B cell (primary cell): ENCODE measurements around the gene ARHGAP42. TPM values are rescaled to one million over a fixed set of nuclear protein-coding genes. Genes with fewer than 3 reads are reported as not detected.

Source experiments
- ATAC-seq: fragments of 200-7000 bp; cut with Tn5 transposase; one replicate; pipeline ENCODE4 v1.10.0; 2021; ENCODE audit warnings: low read depth, mild to moderate bottlenecking, moderate number of reproducible peaks, moderate library complexity
- CTCF ChIA-PET: fragments of 350-600 bp; sonication (Branson Sonifier 250); formaldehyde crosslinking; loops from one replicate; lab custom pipeline; 2021; ENCODE audit warnings: antibody characterized with exemption, inconsistent platforms; lab: Charles Lee
- POLR2A ChIA-PET: fragments of 350-600 bp; sonication (Branson Sonifier 250); formaldehyde crosslinking; loops from one replicate; lab custom pipeline; 2021; ENCODE audit warnings: antibody characterized with exemption; lab: Charles Lee
- DNase-seq: peaks from one replicate; pipeline ENCODE4 v3.0.0; 2013
- H2AFZ ChIP-seq: 2 replicates; pipeline ENCODE4 v1.6.1; 2012; ENCODE audit warnings: mild to moderate bottlenecking, low read depth, low read length; ENCODE audit not compliant: insufficient read depth, poor library complexity, severe bottlenecking
- H3K27ac ChIP-seq, 2 donors: 1 replicate in 1 of 2; 2 replicates in 1 of 2; pipeline ENCODE4 v1.5.1; 2012 to 2013; ENCODE audit warnings: low read length in 2 of 2, mild to moderate bottlenecking in 2 of 2, moderate library complexity in 1 of 2
- H3K27me3 ChIP-seq, 4 experiments: fragments of 200-600 bp in 1 of 4; sonication (generic) in 1 of 4; replicated peaks in 1 of 4; 1 replicate in 2 of 4; 2 replicates in 2 of 4; pipeline versions ENCODE4 v1.6.1 to v1.7.0; 2013 to 2016; ENCODE audit warnings: low read length in 3 of 4, mild to moderate bottlenecking in 2 of 4, mixed read lengths in 1 of 4, moderate library complexity in 1 of 4; ENCODE audit not compliant: insufficient read depth in 4 of 4, control insufficient read depth in 3 of 4; ENCODE audit errors: control extremely low read depth in 1 of 4
- H3K36me3 ChIP-seq, 2 experiments: replicated peaks in 1 of 2; 1 replicate in 1 of 2; 2 replicates in 1 of 2; pipeline versions ENCODE4 v1.6.1 to v1.7.1; 2013; ENCODE audit warnings: low read length in 1 of 2; ENCODE audit not compliant: insufficient read depth in 2 of 2, control insufficient read depth in 1 of 2; ENCODE audit errors: control extremely low read depth in 1 of 2, extremely low read depth in 1 of 2
- H3K4me1 ChIP-seq, 2 donors: fragments of 200-600 bp in 1 of 2; sonication (generic) in 1 of 2; 1 replicate in 1 of 2; 2 replicates in 1 of 2; pipeline versions ENCODE4 v1.5.1 to v1.6.1; 2013 to 2017; ENCODE audit warnings: low read length in 2 of 2; ENCODE audit not compliant: control insufficient read depth in 2 of 2, insufficient read depth in 2 of 2
- H3K4me2 ChIP-seq: replicated peaks from 2 replicates; pipeline ENCODE3; 2012; ENCODE audit warnings: mild to moderate bottlenecking, low read depth, low read length; ENCODE audit not compliant: poor library complexity, severe bottlenecking
- H3K4me3 ChIP-seq, 5 experiments: fragments of 200-600 bp in 1 of 5; sonication (generic) in 1 of 5; 1 replicate in 3 of 5; 2 replicates in 2 of 5; pipeline versions ENCODE4 v1.5.1 to v1.7.0; 2011 to 2016; ENCODE audit warnings: low read length in 4 of 5, mild to moderate bottlenecking in 4 of 5, low read depth in 2 of 5, control low read depth in 1 of 5, moderate library complexity in 1 of 5; ENCODE audit not compliant: insufficient read depth in 1 of 5; ENCODE audit errors: control extremely low read depth in 1 of 5, extremely low read depth in 1 of 5
- H3K79me2 ChIP-seq: fragments of 200-600 bp; sonication (generic); one replicate; pipeline ENCODE4 v1.6.0; 2016; ENCODE audit warnings: low read length; ENCODE audit not compliant: control insufficient read depth, insufficient read depth
- H3K9ac ChIP-seq: fragments of 200-600 bp; sonication (generic); 2 replicates; pipeline ENCODE4 v1.6.1; 2017; ENCODE audit warnings: mild to moderate bottlenecking, low read length, moderate library complexity
- H3K9me3 ChIP-seq, 3 donors: one replicate each; pipeline versions ENCODE4 v1.6.1 to v1.7.1; 2013; ENCODE audit warnings: low read length in 2 of 3; ENCODE audit not compliant: control insufficient read depth in 2 of 3, insufficient read depth in 1 of 3; ENCODE audit errors: control extremely low read depth in 1 of 3
- H4K20me1 ChIP-seq: 2 replicates; pipeline ENCODE4 v1.6.0; 2012; ENCODE audit warnings: mild to moderate bottlenecking, low read length; ENCODE audit not compliant: insufficient read depth, control insufficient read depth, poor library complexity, severe bottlenecking
- H3K27ac Mint-ChIP-seq: one replicate; pipeline ENCODE4 v1.8.0; 2021; ENCODE audit warnings: mixed read lengths
- H3K27me3 Mint-ChIP-seq: one replicate; pipeline ENCODE4 v1.8.0; 2021; ENCODE audit warnings: mixed read lengths
- H3K4me1 Mint-ChIP-seq: one replicate; pipeline ENCODE4 v1.8.0; 2021; ENCODE audit warnings: mixed read lengths
- H3K4me3 Mint-ChIP-seq: one replicate; pipeline ENCODE4 v1.8.0; 2021; ENCODE audit warnings: mixed read lengths
- H3K9me3 Mint-ChIP-seq: one replicate; pipeline ENCODE4 v1.8.0; 2022; ENCODE audit warnings: mixed read lengths; ENCODE audit not compliant: insufficient read depth
- EZH2 ChIP-seq: IDR thresholded peaks from 2 replicates; pipeline ENCODE4 v1.6.1; 2012; ENCODE audit warnings: borderline replicate concordance, low read depth, mild to moderate bottlenecking, moderate library complexity, low read length; ENCODE audit not compliant: insufficient read depth, poor library complexity, severe bottlenecking
- WGBS: methylation state at CpG from one replicate; pipeline ENCODE4 v1.1.5; 2013; ENCODE audit warnings: missing lambda C conversion rate; ENCODE audit not compliant: insufficient coverage; 5-methylcytosine and 5-hydroxymethylcytosine counted together
- intact Hi-C: fragments of 100-400 bp; cut with micrococcal nuclease; formaldehyde crosslinking; loops from one replicate; pipeline ENCODE4 v1.10.0; 2022
- polyA plus RNA-seq: library from polyadenylated mRNA; depleted of rRNA; stranded (reverse); fragments of >200 nt; gene quantifications from 2 replicates; pipeline ENCODE4 v1.2.3, GENCODE V29; 2012
- total RNA-seq, 2 donors: library from RNA; stranded (reverse); fragments of 120-200 nt in 1 of 2; gene quantifications; 1 replicate in 1 of 2; 2 replicates in 1 of 2; pipeline versions ENCODE4 v1.2.3 to v1.2.4, GENCODE V29; 2013 to 2022
- TF ChIP-seq, protein P1 (sequence below): fragments of 200-600 bp; IDR thresholded peaks from one replicate; pipeline ENCODE4 v1.8.0; 2022; ENCODE audit warnings: antibody characterized with exemption, mild to moderate bottlenecking

ARHGAP42 gene
- total and polyA plus RNA-seq, 2 donors (not counting 1 experiment from before 2014, with no cell fraction given): 3.8 to 4.9 TPM

DNA sequence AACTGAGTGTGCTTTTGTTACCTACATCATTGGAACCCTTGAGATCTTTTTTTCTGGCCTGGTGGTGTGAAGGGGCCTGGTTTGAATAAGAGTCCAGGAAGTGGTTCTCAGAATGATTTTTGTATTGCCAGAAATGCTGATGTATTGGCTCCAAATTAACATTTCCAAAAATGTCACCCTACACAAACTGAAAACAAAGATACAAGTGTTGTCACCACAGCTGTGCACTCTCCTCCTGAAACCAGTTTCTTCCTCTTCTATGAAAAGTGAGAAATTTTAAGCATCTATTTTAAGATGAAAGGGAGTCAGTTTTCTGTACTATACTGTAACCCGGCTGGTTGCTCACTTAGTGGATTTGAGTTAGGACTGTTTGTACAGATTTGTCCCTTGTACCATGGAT, 223.7 kb downstream of the ARHGAP42 start:
- H2AFZ ChIP-seq: no peak overlapping the region
- no peak overlapping the region for H3K4me2 ChIP-seq
- peak overlapping the region in 1 of 2 donors; percentile 36 for H3K27ac ChIP-seq
- CTCF ChIA-PET: interaction anchor here (1.1 kb wide), 1 partner anchor 27 kb away, joined by 3 read pairs; no protein-coding TSS in a partner anchor
- WGBS: no CpG with 5 or more reads among the region's 1 CpG
- no peaks in the 10 kb centered on the region for H3K27me3 Mint-ChIP-seq
- intact Hi-C loops: no loop called here
- DNase-seq: peak; percentile 17
- ATAC-seq: peak; percentile 28
- POLR2A ChIA-PET: no interaction called here
- no peaks in the 10 kb centered on the region for H3K9me3 Mint-ChIP-seq
- no peak overlapping the region for H3K9ac ChIP-seq
- no peaks in the 10 kb centered on the region for H3K36me3 ChIP-seq
- H4K20me1 ChIP-seq: no peaks in the 10 kb centered on the region
- no peaks in the 10 kb centered on the region for H3K79me2 ChIP-seq
- no peak overlapping the region for H3K4me3 ChIP-seq
- no peak for TF ChIP-seq EZH2
- TF ChIP-seq, protein P1, sequence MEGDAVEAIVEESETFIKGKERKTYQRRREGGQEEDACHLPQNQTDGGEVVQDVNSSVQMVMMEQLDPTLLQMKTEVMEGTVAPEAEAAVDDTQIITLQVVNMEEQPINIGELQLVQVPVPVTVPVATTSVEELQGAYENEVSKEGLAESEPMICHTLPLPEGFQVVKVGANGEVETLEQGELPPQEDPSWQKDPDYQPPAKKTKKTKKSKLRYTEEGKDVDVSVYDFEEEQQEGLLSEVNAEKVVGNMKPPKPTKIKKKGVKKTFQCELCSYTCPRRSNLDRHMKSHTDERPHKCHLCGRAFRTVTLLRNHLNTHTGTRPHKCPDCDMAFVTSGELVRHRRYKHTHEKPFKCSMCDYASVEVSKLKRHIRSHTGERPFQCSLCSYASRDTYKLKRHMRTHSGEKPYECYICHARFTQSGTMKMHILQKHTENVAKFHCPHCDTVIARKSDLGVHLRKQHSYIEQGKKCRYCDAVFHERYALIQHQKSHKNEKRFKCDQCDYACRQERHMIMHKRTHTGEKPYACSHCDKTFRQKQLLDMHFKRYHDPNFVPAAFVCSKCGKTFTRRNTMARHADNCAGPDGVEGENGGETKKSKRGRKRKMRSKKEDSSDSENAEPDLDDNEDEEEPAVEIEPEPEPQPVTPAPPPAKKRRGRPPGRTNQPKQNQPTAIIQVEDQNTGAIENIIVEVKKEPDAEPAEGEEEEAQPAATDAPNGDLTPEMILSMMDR: no peak
- H3K4me1 ChIP-seq: peaks cover 9 to 12% of the 10 kb centered on the region in 2 donors
- H3K4me3 Mint-ChIP-seq: peak overlapping the region; percentile 20
- no peaks in the 10 kb centered on the region for H3K27me3 ChIP-seq
- peaks cover 18% of the 10 kb centered on the region for H3K4me1 Mint-ChIP-seq
- H3K27ac Mint-ChIP-seq: no peak overlapping the region
- H3K9me3 ChIP-seq: no peaks in the 10 kb centered on the region

DNA sequence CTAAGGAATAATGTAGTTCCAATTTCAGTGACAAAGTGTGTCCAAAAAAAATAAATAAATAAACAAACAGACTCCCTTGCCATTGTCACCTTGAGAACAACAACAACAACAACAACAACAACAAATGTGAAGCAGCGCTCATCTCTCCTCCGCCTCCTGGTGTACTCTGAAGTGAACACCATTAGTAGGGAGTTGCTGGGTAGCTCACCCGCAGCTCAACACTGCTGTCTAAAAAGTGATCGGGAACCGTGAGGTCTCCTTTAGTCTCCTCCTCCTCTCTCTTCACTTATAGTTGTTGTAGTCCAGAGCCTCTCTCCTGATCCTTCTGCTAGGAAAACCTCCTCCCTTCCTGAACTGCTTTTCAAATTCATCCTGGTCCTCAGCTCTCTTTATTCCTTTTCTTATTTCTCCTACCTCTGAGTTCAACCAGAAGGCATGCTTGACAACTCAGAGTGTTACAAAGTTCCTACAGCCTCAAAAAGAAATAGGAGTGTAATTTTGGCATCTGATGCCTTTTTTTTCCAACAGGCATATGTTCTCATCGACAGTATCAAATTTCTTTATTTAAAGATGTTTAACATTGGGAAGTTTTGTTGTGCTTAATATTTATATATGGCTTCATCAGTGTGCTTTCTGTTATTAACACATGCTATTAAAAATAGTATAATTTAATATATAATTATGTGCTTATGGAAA, 227.5 kb downstream of the ARHGAP42 start:
- Mint-ChIP-seq H3K27me3 (no peaks in the 10 kb centered on the region), H3K4me1 (peaks cover 10% of the 10 kb centered on the region), H3K27ac (no peak overlapping the region), H3K4me3 (no peak overlapping the region), H3K9me3 (no peaks in the 10 kb centered on the region)
- Histone ChIP-seq H3K9ac (no peak overlapping the region), H3K4me3 (no peak overlapping the region), H3K9me3 (no peaks in the 10 kb centered on the region), H3K36me3 (no peaks in the 10 kb centered on the region), H3K79me2 (no peaks in the 10 kb centered on the region), H2AFZ (no peak overlapping the region), H3K27me3 (no peaks in the 10 kb centered on the region), H3K27ac (no peak overlapping the region), H3K4me1 (peaks cover 4 to 12% of the 10 kb centered on the region in 2 donors), H4K20me1 (no peaks in the 10 kb centered on the region), H3K4me2 (no peak overlapping the region)
- no peak for ATAC-seq
- TF ChIP-seq, protein P1: no peak
- no peak for TF ChIP-seq EZH2
- ChIA-PET POLR2A (no interaction called here), CTCF (no interaction called here)
- WGBS: 96% methylated on average over 5 of the region's 6 CpGs
- intact Hi-C loops: no loop called here
- DNase-seq: no peak
